ENCODE data around the gene KCNH3. TPM values are rescaled to one million over a fixed set of nuclear protein-coding genes. Genes with fewer than 3 reads are reported as not detected.
"Not testable (repeated sequence)": the region's sequence is repeated elsewhere in the genome, so short reads cannot be mapped to it uniquely, and the experiment has no call there.

The KCNH3 gene
- total RNA-seq, 1 donor from 2014 or later = 3.7 TPM

- DNase-seq (ENCODE audit: low spot score in 2 of 2) = no peak
- FAIRE-seq = no peak
Observed at GRCh38 chr12:49527361-49528130, 11.3 kb upstream of the KCNH3 start.

GRCh38 chr12:49529414-49529813 lies 9.4 kb upstream of the KCNH3 start:
- FAIRE-seq (no peak), DNase-seq (ENCODE audit: low spot score in 2 of 2) (no peak)

- FAIRE-seq (no peak), DNase-seq (ENCODE audit: low spot score in 2 of 2) (no peak)
Observed at GRCh38 chr12:49531745-49532144, 7.1 kb upstream of the KCNH3 start.

- no peak for DNase-seq (ENCODE audit: low spot score in 2 of 2)
- FAIRE-seq = no peak
Observed at GRCh38 chr12:49533331-49533730, 5.5 kb upstream of the KCNH3 start.

- DNase-seq (ENCODE audit: low spot score in 2 of 2); FAIRE-seq: not testable (repeated sequence)
Observed at GRCh38 chr12:49534122-49534521, 4.7 kb upstream of the KCNH3 start.

- FAIRE-seq (no peak), DNase-seq (ENCODE audit: low spot score in 2 of 2) (no peak)
Observed at GRCh38 chr12:49534731-49535278, 4.0 kb upstream of the KCNH3 start.

- DNase-seq (ENCODE audit: low spot score in 2 of 2) (no peak), FAIRE-seq (no peak)
Observed at GRCh38 chr12:49535921-49536525, 2.8 kb upstream of the KCNH3 start.

- no peak for DNase-seq (ENCODE audit: low spot score in 2 of 2)
- no peak for FAIRE-seq
Observed at GRCh38 chr12:49536526-49537071, 2.2 kb upstream of the KCNH3 start.

- peak in 1 of 2 donors; percentile 34 for DNase-seq (ENCODE audit: low spot score in 2 of 2)
Observed at GRCh38 chr12:49537231-49537751, 1.5 kb upstream of the KCNH3 start.

GRCh38 chr12:49537752-49538509 lies 899 bp upstream of the KCNH3 start:
- peak in 1 of 2 donors; percentile 39 for DNase-seq (ENCODE audit: low spot score in 2 of 2)
- no peak for FAIRE-seq

More at GRCh38 chr12:49537231-49537751, 1.5 kb upstream of the KCNH3 start:
- FAIRE-seq = no peak

- DNase-seq (ENCODE audit: low spot score in 2 of 2) (peak in 1 of 2 donors; percentile 33), FAIRE-seq (no peak)
Observed at GRCh38 chr12:49539406-49540228, 787 bp downstream of the KCNH3 start.

- no peak for FAIRE-seq
Observed at GRCh38 chr12:49540229-49541139, 1.7 kb downstream of the KCNH3 start.

GRCh38 chr12:49541140-49541861 lies 2.5 kb downstream of the KCNH3 start:
- no peak for DNase-seq (ENCODE audit: low spot score in 2 of 2)
- FAIRE-seq = no peak

More at GRCh38 chr12:49540229-49541139, 1.7 kb downstream of the KCNH3 start:
- DNase-seq (ENCODE audit: low spot score in 2 of 2) = no peak

- DNase-seq (ENCODE audit: low spot score in 2 of 2) (no peak), FAIRE-seq (no peak)
Observed at GRCh38 chr12:49541911-49542505, 3.2 kb downstream of the KCNH3 start.

- FAIRE-seq (no peak), DNase-seq (ENCODE audit: low spot score in 2 of 2) (no peak)
Observed at GRCh38 chr12:49542592-49543160, 3.8 kb downstream of the KCNH3 start.

GRCh38 chr12:49543221-49543913 lies 4.5 kb downstream of the KCNH3 start:
- DNase-seq (ENCODE audit: low spot score in 2 of 2) (no peak), FAIRE-seq (no peak)
